Measurements from ENCODE around the gene ALDH9A1.
A peak's percentile ranks its signal among the peaks of the same experiment; 100 is the strongest.

ALDH9A1 gene

DNA sequence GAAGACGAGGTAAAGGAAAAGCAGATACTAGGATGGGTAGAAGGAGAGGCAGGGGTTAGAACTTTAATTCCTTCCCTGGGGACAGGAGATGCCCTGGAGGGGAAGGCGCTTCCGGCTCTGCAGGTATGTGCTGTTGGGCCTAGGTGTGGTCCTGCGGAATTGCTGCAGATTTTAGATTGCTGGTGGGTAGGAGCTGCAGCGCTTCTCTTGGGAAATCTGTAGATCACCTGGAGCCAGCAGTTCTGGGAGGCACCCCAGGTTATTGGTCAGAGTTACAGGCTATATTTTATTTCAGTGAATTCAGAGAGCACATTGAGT lies 66.3 kb downstream of the ALDH9A1 start:
- no peaks in the 10 kb centered on the region for H3K9me3 ChIP-seq (ENCODE audit: control insufficient read depth, low read length)
- no peak for DNase-seq (ENCODE audit: low read depth)
- peak overlapping the region; percentile 94 for H3K9ac ChIP-seq (ENCODE audit: low read length)
- H3K27me3 ChIP-seq (replicated peaks; ENCODE audit: control insufficient read depth, insufficient read depth, low read length), result no peaks in the 10 kb centered on the region
- H3K4me1 ChIP-seq (ENCODE audit: control insufficient read depth, insufficient read depth, low read length), result peaks cover 53% of the 10 kb centered on the region
- peaks cover 15% of the 10 kb centered on the region for H3K36me3 ChIP-seq (ENCODE audit: control insufficient read depth, insufficient read depth, low read length, severe bottlenecking)
- peak overlapping the region; percentile 99 for H3K4me3 ChIP-seq (ENCODE audit: low read length)

DNA sequence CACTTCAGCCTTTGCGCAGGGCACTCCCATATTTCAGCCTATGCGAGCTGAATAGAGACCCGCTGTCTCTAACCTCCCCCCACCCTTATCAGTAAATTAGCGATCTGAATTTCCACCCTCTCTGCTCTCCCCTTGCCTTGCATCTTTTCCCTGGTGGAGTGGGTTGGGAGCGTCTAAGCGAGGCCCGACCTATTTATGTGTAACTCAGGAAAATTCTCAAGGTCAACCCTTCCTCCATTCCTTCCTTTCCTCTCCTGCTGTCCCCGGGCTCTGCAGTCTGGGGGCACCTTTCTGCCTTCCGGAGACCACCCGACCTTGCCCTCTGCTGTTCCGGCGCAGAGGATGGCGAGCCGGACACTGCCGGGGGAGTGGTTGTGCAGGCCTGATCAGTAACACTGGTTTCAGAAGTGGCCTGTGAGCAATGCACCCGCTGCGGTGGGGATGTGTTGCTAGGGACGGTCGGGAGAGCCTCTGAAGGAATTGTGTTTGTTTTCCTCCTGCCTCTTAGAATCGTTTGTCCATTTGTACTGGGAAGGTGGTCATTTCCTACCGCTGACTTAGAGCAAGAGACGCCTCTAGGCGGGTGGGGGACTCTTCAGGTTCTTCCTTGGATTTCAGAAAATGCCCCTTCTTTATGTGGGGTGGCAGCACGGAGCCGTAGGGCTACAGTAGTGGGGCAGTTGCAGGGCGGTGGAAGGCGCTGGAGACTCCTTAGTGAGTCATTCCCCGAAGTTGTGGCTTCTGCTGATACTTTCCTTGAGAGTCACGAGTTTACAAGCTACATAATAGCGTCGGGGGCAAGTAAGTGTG lies 66.8 kb downstream of the ALDH9A1 start:
- H3K4me1 ChIP-seq (ENCODE audit: control insufficient read depth, insufficient read depth, low read length), result peaks cover 48% of the 10 kb centered on the region
- no peaks in the 10 kb centered on the region for H3K9me3 ChIP-seq (ENCODE audit: control insufficient read depth, low read length)
- DNase-seq (ENCODE audit: low read depth), result peak; percentile 90
- H3K4me3 ChIP-seq (ENCODE audit: low read length), result peak overlapping the region; percentile 99
- peak overlapping the region; percentile 94 for H3K9ac ChIP-seq (ENCODE audit: low read length)
- H3K36me3 ChIP-seq (ENCODE audit: control insufficient read depth, insufficient read depth, low read length, severe bottlenecking), result peaks cover 10% of the 10 kb centered on the region
- H3K27me3 ChIP-seq (replicated peaks; ENCODE audit: control insufficient read depth, insufficient read depth, low read length), result no peaks in the 10 kb centered on the region

DNA sequence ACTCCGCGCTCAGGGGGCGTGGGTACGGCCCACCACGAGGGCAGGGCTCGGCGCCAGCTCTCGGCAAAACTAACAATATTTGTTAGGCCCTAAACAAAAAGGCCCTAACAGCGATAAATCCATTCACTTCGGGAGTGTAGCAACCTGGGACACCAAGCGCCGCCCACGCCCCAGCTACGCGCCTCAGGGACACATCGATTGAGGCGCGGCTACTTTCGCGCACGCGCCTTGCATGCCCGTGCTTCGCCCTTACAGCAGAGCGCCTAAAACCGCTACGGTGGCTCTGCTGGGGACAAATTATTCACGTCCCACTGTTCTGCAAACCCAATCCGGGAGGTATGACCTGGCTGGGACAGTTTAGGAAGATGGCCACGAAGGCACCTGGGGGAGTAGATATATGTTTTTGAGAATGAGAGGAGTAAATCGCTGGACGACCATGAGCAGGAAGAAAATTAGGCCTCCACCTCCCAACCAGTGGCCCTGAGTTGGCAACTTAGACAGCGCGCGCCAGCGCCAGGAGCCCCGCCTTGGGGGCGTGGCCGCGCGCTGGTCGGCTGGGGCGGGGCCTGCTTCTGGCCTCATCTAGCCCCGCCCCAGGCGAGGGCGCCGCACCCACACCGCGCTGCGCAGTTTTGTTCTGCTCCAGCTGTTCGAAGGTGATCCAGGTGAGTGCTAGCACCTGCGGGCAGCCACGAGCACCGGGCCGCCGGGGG lies 67.6 kb downstream of the ALDH9A1 start, which contains the start of gene MGST3:
TSS of gene MGST3 (plus strand) at position 606 of the 713 bp plus-strand sequence. CDS start 18,614 bp downstream, outside the sequence.
- Histone ChIP-seq H3K9ac (ENCODE audit: low read length) (peak within 1 kb of the TSS; percentile 94), H3K4me3 (ENCODE audit: low read length) (peak within 1 kb of the TSS; percentile 99), H3K4me1 (ENCODE audit: control insufficient read depth, insufficient read depth, low read length) (peaks cover 40% of the 10 kb centered on the region), H3K36me3 (ENCODE audit: control insufficient read depth, insufficient read depth, low read length, severe bottlenecking) (peaks cover 3% of the 10 kb centered on the region), H3K27me3 (replicated peaks; ENCODE audit: control insufficient read depth, insufficient read depth, low read length) (no peaks in the 10 kb centered on the region), H3K9me3 (ENCODE audit: control insufficient read depth, low read length) (no peaks in the 10 kb centered on the region)
- DNase-seq (ENCODE audit: low read depth), result peak; percentile 98

DNA sequence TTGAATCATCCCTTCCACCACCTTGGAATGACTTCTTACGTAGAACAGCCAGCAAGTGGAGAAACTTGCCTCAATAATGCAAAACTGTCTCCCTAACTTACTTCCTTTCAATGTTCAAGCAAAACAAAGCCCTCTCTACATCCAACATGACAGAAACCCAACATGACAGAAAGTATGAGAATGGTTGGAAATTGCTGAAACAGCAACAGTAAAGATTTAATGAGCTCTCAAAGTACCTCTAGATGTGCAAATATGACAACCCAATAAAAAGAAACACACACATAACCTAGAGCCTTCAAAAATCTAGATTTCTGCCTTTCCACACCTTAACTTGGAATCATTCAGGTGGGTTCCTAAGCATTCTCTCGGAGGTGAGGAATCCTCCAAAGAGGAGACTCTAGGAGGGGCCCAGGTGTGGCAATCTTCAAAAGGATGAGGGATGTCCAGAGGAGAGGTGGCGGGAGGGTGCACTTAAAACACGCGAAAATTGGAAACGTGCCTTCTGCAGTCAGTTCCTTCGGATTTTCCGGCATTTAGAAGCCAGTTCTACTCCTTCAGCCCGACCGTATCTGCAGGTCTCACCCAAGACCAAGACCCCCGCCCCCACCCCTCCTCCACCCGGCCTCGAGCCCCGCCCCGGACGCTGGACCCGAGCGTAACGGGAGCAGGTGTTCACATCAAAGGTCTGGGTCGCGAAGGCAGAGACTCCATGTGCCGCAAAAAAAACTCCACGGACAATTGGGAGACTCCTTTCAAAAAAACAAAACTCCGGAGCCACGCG lies 68.3 kb downstream of the ALDH9A1 start:
- Histone ChIP-seq H3K27me3 (replicated peaks; ENCODE audit: control insufficient read depth, insufficient read depth, low read length) (no peaks in the 10 kb centered on the region), H3K36me3 (ENCODE audit: control insufficient read depth, insufficient read depth, low read length, severe bottlenecking) (no peaks in the 10 kb centered on the region), H3K4me3 (ENCODE audit: low read length) (peak overlapping the region; percentile 99), H3K9me3 (ENCODE audit: control insufficient read depth, low read length) (no peaks in the 10 kb centered on the region), H3K4me1 (ENCODE audit: control insufficient read depth, insufficient read depth, low read length) (peaks cover 33% of the 10 kb centered on the region), H3K9ac (ENCODE audit: low read length) (peak overlapping the region; percentile 94)
- no peak for DNase-seq (ENCODE audit: low read depth)

DNA sequence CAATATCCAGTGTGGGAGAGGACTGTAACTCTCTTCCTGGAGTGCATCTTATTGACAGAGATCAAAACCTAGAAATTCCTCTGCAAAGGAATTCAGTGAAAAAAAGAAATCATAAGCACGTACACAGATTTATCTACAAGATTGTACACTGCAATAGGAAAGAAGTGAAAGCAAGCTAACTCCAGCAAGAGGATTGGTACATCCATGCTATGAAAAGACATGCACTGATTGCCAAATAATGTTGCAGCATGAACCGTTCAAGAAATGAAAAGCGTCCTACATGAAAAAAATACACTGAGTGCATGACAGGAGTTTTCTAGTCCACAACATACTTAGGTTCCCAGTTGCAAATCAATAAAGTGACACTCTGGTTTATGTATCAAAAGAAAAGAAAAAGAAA lies 69.2 kb downstream of the ALDH9A1 start:
- H3K4me3 ChIP-seq (ENCODE audit: low read length), result no peak overlapping the region
- H3K4me1 ChIP-seq (ENCODE audit: control insufficient read depth, insufficient read depth, low read length), result peaks cover 26% of the 10 kb centered on the region
- no peak for DNase-seq (ENCODE audit: low read depth)
- no peaks in the 10 kb centered on the region for H3K9me3 ChIP-seq (ENCODE audit: control insufficient read depth, low read length)
- no peaks in the 10 kb centered on the region for H3K36me3 ChIP-seq (ENCODE audit: control insufficient read depth, insufficient read depth, low read length, severe bottlenecking)
- no peaks in the 10 kb centered on the region for H3K27me3 ChIP-seq (replicated peaks; ENCODE audit: control insufficient read depth, insufficient read depth, low read length)
- H3K9ac ChIP-seq (ENCODE audit: low read length), result peak overlapping the region; percentile 94

GRCh38 chr1:165628147-165628822 lies 70.1 kb downstream of the ALDH9A1 start:
- Histone ChIP-seq H3K9ac (ENCODE audit: low read length) (peak overlapping the region; percentile 94), H3K4me3 (ENCODE audit: low read length) (no peak overlapping the region), H3K9me3 (ENCODE audit: control insufficient read depth, low read length) (no peaks in the 10 kb centered on the region), H3K4me1 (ENCODE audit: control insufficient read depth, insufficient read depth, low read length) (peaks cover 18% of the 10 kb centered on the region), H3K36me3 (ENCODE audit: control insufficient read depth, insufficient read depth, low read length, severe bottlenecking) (no peaks in the 10 kb centered on the region), H3K27me3 (replicated peaks; ENCODE audit: control insufficient read depth, insufficient read depth, low read length) (no peaks in the 10 kb centered on the region)
- DNase-seq (ENCODE audit: low read depth), result no peak

DNA sequence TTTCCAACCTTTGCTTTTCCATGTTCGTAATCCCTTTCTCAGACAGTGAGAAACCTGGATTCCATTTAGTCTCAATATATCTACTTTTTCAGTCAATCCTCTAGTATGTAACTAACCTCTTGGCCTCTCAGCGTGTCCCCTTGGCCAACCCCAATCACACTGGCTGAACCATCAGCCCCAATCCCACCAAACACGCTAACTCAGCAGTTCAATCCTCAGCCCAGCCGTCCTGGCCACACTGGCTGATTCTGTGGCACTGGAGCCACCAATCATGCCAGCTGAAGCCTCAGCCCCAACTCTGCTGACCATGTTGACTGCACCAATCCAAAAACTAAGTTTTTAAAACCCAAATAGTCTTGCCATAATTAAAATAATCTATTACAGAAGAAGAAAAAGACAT lies 73.9 kb downstream of the ALDH9A1 start:
- no peak for DNase-seq (ENCODE audit: low read depth)
- Histone ChIP-seq H3K9ac (ENCODE audit: low read length) (no peak overlapping the region), H3K4me3 (ENCODE audit: low read length) (no peak overlapping the region), H3K4me1 (ENCODE audit: control insufficient read depth, insufficient read depth, low read length) (peaks cover 6% of the 10 kb centered on the region), H3K27me3 (replicated peaks; ENCODE audit: control insufficient read depth, insufficient read depth, low read length) (no peaks in the 10 kb centered on the region), H3K36me3 (ENCODE audit: control insufficient read depth, insufficient read depth, low read length, severe bottlenecking) (no peaks in the 10 kb centered on the region), H3K9me3 (ENCODE audit: control insufficient read depth, low read length) (no peaks in the 10 kb centered on the region)

DNA sequence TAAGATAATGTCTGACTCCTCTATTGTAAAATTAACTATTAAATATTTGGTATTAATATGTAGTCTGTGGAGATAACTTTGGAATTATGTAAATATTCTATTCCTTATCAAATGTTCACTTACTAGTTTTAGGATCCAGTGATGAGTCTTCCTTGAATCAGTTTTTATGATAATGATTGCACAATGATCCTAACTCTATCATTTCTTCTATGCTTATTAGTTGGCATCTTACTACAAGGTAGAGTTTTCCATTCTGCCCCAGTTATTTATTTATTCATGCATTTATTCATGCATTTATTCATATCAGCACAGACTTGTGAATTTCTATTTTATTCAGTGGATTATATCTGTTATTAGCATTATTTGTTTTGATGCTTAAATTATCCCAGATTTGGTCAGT lies 74.7 kb downstream of the ALDH9A1 start:
- H3K4me3 ChIP-seq (ENCODE audit: low read length), result no peak overlapping the region
- H3K36me3 ChIP-seq (ENCODE audit: control insufficient read depth, insufficient read depth, low read length, severe bottlenecking), result no peaks in the 10 kb centered on the region
- DNase-seq (ENCODE audit: low read depth), result no peak
- no peaks in the 10 kb centered on the region for H3K9me3 ChIP-seq (ENCODE audit: control insufficient read depth, low read length)
- H3K27me3 ChIP-seq (replicated peaks; ENCODE audit: control insufficient read depth, insufficient read depth, low read length), result no peaks in the 10 kb centered on the region
- peaks cover 2% of the 10 kb centered on the region for H3K4me1 ChIP-seq (ENCODE audit: control insufficient read depth, insufficient read depth, low read length)
- no peak overlapping the region for H3K9ac ChIP-seq (ENCODE audit: low read length)

DNA sequence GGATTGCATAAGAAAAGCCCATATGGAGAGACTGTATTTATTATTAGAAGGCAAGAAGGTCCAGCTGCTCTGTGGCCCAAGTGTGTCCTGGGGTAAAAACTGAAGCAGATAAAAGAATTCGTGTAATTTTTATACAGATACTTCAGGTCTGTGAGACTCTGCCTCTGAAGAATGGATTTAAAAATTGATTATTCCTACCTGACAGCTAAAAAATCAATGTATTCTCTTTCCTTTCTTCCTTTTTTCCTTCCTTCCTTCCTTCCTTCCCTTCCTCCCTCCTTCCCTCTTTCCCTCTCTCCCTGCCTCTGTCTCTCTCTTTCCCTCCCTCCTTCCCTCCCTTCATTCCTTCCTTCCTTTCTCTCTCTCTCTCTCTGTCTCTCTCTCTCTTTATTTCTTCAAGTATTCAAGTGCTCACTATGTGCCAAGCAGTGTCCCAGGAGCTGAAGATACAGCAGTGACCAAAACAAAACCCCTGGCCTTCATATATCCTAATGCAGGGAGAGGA lies 78.7 kb downstream of the ALDH9A1 start:
- no peak for DNase-seq (ENCODE audit: low read depth)
- H3K4me1 ChIP-seq (ENCODE audit: control insufficient read depth, insufficient read depth, low read length), result no peaks in the 10 kb centered on the region
- no peaks in the 10 kb centered on the region for H3K36me3 ChIP-seq (ENCODE audit: control insufficient read depth, insufficient read depth, low read length, severe bottlenecking)
- no peaks in the 10 kb centered on the region for H3K9me3 ChIP-seq (ENCODE audit: control insufficient read depth, low read length)
- peaks cover 17% of the 10 kb centered on the region for H3K27me3 ChIP-seq (replicated peaks; ENCODE audit: control insufficient read depth, insufficient read depth, low read length)
- H3K4me3 ChIP-seq (ENCODE audit: low read length), result no peak overlapping the region
- H3K9ac ChIP-seq (ENCODE audit: low read length), result no peak overlapping the region

GRCh38 chr1:165616987-165617546 lies 81.3 kb downstream of the ALDH9A1 start:
- Histone ChIP-seq H3K36me3 (ENCODE audit: control insufficient read depth, insufficient read depth, low read length, severe bottlenecking) (no peaks in the 10 kb centered on the region), H3K9ac (ENCODE audit: low read length) (no peak overlapping the region), H3K4me3 (ENCODE audit: low read length) (no peak overlapping the region), H3K27me3 (replicated peaks; ENCODE audit: control insufficient read depth, insufficient read depth, low read length) (peaks cover 17% of the 10 kb centered on the region), H3K4me1 (ENCODE audit: control insufficient read depth, insufficient read depth, low read length) (no peaks in the 10 kb centered on the region), H3K9me3 (ENCODE audit: control insufficient read depth, low read length) (no peaks in the 10 kb centered on the region)
- DNase-seq (ENCODE audit: low read depth), result no peak
